Skin epidermis (tissue), 12 donors: ENCODE results near the gene EPHA6.
"Not testable (repeated sequence)": the region's sequence is repeated elsewhere in the genome, so short reads cannot be mapped to it uniquely, and the experiment has no call there.

ENCODE experiments used
- H3K27ac ChIP-seq, 21 experiments: fragments of 200-600 bp; sonication (generic) in 11 of 21; one replicate each; pipeline ENCODE4 v1.5.0; 2020; ENCODE audit warnings: mild to moderate bottlenecking in 3 of 21, inconsistent platforms in 2 of 21, moderate library complexity in 2 of 21
- H3K4me3 ChIP-seq, 7 experiments: fragments of 200-600 bp; sonication (generic) in 2 of 7; one replicate each; pipeline ENCODE4 v1.5.0; 2020; ENCODE audit warnings: inconsistent platforms in 2 of 7, mild to moderate bottlenecking in 2 of 7, moderate library complexity in 1 of 7

Gene EPHA6

DNA sequence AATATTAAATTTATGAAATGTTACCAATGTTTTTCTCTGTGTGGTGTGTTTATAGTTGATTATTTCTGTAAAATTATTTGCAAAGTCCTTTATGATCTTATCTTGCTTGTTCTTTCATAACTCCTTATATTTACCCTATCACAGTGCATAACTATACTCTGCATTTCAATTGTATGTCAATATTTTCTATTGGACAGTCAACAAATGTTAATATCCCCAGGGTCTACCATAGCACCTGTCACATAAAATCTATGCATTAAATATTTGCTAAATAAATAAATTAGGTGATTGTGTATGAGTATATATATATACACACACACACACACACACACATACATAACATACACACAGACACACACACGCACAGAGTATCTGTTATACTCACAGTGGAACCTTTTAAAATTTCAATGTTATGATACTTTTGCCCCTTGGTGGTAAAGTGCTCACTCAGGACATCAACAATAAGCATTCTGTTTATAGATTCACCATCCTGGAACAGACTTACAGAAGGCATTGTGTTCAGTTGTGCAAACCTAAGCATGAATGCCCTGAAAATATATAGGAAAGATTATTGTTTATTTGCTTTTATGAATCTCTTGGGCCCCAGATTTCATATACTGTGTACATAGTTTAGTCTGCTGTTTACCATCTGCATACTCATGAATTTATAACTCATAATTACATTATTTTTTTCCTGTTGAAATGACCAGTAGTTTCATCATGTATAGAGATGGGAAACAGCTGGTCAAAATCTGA, 443.7 kb downstream of the EPHA6 start:
- H3K27ac ChIP-seq = no peak overlapping the region
- no peak overlapping the region for H3K4me3 ChIP-seq

DNA sequence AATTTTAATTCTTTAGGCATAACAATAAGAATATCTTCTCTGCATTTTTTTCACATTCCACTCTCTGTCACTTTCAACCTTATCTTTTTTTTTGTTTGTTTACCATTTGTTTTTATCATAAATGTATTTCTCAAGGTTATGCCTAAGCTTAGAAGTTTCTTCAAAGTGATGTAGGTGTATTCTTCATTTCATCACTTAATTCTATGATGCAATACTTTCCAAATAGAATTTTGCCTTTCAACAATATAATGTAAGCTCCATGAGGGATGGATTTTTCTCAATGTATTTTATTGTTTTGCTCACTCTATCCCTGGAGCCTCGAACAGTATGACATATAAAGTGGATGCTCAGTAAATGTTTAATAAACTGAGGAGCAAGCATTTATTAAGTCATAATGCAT, 444.9 kb downstream of the EPHA6 start:
- no peak overlapping the region for H3K4me3 ChIP-seq
- no peak overlapping the region for H3K27ac ChIP-seq

DNA sequence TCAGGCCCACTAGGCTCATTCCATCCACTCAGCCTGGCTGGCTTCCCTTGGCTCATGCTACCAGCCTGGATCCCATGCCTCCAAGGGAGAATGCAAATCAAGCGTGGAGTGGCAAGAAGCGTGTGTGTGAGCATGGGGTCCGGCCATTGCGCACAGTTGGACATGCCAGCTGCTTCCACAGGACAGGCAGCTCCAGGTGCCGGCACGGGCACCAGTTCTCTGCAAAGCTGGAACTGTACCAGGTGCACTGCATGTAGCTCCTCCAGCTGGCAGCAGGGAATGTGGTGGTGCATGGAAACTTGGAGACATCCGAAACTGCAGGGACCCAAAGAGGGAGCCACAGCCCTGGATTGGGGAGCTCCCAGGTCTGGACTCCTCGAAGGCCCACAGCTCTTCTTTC, 449.8 kb downstream of the EPHA6 start:
- Histone ChIP-seq H3K27ac (no peak overlapping the region), H3K4me3 (no peak overlapping the region)

DNA sequence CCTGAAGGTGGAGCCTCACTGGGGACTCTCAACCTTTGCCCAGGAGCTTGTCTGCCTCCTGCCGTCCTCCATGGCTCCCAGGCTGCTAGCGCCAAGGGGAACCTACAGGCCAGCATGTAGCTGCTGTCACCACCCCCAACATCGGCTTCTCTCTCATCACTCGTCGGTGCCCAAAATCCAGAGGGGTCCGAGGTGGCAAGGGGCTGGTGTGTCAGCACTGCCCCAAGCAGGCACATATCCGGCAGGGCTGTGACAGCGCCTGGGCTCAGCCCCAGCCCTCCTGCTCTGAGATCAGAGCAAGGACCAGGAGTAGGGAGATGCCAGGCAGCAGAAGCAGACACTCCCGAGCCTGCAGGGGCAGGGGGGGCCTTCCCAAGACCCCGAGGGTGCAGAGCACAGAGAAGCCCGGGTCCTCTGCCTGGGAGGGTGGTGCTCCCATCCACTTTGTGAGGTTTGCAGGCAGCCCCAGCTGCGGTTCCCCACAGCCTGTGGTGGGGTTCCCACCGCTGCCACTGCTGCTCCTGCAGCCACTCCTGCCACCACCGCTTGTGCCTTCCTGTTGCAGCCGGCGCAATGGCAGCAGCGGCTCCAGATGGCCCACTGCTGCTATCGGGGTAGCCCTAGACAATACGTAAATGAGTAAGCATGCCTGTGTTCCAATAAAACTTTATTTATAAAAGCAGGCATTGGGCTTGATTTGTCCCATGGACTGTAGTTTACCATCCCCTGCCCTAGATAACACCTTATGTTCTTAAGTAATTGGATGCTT, 451.0 kb downstream of the EPHA6 start:
- no peak overlapping the region for H3K4me3 ChIP-seq

DNA sequence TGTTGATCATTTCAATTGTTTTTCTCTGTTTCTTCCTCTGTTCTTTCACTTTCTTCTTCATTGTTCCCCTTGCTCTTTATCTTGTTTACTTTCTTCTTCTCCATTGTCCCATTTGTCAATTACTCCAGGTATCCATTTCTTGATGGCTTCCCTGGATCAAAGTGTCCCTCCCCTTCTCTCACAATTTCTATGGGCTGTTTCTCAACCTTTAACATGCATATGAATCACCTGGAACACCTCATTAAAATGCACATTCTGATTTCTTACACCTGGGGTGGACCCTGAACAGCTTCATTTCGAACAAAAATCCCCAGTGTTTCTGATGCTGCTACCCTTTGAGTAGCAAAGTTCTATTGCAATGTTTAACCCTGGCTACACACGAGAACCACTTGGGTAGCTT, 454.8 kb downstream of the EPHA6 start:
- no peak overlapping the region for H3K27ac ChIP-seq

More for the DNA sequence above, 451.0 kb downstream of the EPHA6 start:
- H3K27ac ChIP-seq = no peak overlapping the region

DNA sequence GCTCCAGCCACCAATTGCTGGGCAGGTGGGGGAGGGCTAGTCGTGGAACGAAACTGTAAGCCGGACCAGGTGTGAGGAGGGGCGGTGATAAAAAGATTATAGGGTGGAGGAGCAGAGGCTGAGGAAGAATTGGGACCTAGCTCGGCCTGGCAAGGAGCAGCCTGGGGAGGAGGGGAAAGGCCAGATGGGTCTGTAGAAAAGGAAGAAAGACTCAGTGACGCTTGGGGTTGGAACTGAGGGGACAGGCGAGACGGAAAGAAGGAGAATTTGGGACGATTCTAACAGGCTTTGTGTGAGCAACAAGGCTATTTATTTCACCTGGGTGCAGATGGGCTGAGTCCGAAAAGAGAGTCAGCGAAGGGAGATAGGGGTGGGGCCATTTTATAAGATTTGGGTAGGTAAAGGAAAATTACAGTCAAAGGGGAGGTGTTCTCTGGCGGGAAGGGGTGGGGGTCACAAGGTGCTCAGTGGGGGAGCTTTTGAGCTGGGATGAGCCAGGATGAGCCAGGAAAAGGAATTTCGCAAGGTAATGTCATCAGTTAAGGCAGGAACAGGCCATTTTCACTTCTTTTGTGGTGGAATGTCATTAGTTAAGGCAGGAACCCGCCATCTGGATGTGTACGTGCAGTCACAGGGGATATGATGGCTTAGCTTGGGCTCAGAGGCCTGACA, 462.6 kb downstream of the EPHA6 start:
- not testable (repeated sequence) for H3K27ac ChIP-seq

More for the DNA sequence above, 454.8 kb downstream of the EPHA6 start:
- H3K4me3 ChIP-seq = no peak overlapping the region

DNA sequence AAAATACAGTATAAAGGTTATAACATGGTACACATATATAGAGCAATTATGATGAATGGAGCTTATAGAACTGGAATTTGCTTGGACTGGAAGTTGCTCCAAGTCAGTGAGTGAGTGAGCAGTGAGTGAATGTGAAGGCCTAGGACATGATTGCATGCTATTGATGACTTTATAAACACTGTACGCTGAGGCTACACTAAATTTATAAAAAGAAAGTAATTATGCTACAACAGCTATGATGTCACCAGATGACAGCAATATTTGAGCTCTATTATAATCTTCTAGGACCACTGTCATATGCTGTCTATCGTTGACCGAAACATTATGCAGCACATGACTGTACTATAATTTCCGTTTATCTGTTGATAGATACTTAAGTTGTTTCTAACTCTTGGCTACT, 463.3 kb downstream of the EPHA6 start:
- Histone ChIP-seq H3K4me3 (no peak overlapping the region), H3K27ac (no peak overlapping the region)

More for the DNA sequence above, 462.6 kb downstream of the EPHA6 start:
- not testable (repeated sequence) for H3K4me3 ChIP-seq

DNA sequence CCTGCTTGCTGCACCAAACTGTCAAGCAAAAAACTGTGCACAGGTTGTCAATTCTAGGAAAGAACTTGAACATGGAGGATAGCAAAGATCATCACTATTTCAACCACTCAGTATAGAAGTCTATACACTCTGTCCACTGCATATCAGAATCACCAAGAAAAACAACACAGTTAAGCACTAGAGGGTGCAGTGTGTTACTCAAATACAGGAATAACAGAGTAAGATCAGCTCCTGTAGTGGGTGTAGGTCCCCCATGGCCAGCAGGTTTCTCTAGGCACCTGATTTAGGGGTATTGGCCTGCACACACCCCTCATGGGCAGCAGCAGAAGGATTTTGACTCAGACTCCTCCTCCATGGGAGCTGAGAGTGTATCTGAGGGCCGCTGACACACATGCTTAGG, 464.1 kb downstream of the EPHA6 start:
- Histone ChIP-seq H3K27ac (no peak overlapping the region), H3K4me3 (no peak overlapping the region)

DNA sequence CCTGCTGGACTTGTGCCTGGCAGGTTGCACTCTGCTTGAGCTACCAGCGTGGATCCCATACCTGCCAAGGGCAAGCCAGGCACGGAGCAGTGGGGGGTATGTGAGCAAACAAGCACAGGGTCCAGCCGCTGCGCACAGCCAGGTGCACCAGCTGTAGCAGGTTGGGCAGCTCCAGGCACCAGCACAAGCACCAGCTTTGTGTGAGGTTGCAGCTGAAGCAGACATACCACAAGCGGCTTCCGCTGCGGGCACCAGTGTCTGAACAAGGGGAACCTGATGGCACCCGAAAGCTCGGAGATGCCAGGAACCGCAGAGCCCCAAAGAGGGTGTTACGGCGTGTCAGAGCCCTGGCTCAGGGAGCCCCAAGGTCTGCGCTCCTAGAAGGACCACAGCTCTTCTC, 477.5 kb downstream of the EPHA6 start:
- no peak overlapping the region for H3K4me3 ChIP-seq
- no peak overlapping the region for H3K27ac ChIP-seq

DNA sequence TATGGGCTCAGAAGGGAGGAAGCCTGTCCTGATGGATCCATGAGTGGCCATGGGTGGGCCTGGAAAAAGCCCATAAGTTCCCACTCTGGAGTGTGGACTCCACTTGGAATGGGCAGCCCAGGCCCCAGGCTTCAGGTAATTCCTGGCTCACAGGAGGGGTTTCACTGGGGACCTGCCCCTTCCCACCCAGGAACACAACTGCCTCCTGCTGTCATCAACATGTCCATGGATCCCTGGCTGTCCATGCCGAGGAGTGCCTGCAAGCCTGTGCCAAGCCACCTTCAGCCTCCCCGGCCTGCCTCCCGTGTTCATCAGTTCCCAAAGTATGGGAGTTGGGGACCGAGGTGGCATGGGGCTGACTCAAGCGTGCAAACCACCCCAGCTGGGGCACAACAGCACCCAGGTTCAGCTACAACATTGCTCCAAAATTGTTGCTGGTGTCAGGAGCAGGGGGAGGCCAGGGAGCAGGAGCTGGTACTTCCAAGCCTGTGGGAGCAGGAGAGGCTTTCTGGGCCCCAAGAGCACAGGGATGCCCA, 479.3 kb downstream of the EPHA6 start:
- H3K27ac ChIP-seq = no peak overlapping the region

DNA sequence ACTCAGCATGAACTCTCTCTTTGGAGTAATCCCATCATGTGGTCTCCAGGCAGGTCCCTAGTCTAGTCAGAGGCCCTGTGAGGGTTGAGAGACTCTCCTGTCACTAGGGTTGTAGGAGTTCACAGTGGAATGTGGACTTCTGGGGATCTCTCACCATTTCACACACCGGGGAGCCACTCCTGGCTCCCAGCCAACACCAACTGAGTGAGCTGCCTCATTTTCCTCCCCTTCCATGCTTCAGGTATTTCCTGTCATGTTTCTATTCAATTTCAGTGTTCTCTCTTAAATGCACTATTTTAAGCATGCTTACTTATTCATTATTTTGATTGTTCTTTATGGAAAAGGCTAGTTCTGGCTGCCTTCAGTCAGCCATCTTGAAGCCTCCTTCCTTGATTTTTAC, 482.6 kb downstream of the EPHA6 start:
- Histone ChIP-seq H3K27ac (no peak overlapping the region), H3K4me3 (no peak overlapping the region)

More for the DNA sequence above, 479.3 kb downstream of the EPHA6 start:
- H3K4me3 ChIP-seq = no peak overlapping the region

DNA sequence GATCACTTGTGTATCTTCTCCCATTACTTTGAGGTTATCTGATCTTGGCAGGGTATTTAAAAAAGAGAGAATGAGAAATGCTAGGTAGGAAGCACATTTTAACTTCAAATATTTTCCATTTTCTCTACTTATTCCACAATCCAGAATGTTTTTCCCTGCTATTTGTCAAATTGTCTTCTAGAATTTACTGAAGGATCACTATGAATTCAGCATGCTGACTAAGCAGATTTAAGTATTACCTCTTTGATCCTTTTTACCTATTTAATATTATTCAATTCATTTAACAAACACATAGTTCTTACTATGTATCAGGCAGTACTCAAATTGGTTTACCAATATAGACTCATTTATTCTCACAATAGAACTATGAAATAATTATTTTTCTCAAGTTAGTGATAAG, 486.7 kb downstream of the EPHA6 start:
- no peak overlapping the region for H3K27ac ChIP-seq

DNA sequence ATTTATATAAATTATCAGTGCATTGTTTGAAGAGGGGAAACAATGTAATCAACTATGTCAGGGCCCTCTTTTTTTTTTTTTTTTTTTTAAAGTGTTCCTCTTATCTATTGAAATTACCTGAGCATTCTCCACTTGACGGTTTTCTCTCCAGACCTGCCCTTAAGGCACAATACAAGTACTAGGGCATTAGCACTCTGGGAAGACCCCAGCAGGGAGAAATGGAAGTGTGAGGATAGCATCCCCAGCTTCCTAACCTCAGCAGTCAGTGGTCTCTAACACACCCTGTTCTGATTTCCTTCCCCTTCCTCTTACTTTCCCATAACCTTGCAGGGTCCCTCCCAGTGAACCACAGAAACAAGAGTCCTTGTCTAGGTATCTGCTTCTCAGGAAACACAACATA, 491.8 kb downstream of the EPHA6 start:
- Histone ChIP-seq H3K4me3 (no peak overlapping the region), H3K27ac (no peak overlapping the region)

More for the DNA sequence above, 486.7 kb downstream of the EPHA6 start:
- H3K4me3 ChIP-seq = no peak overlapping the region

DNA sequence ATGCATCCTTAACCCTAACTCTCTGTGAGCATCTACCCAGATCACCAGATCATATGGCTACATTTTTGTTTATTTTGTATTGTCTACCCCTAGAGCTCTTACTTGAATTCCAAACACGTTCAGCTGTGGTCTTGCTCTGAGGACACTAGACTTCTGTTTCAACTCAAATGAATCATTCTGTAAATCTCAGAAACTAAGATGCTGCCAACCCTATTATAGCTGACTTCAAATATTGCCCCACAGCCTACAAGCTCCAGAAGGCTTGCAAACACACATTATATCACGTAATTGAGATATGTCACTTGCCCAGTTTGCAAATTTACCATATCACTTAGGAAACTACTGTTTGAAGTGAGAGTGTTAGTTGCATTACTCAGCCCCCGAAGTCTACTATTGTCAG, 524.0 kb downstream of the EPHA6 start:
- no peak overlapping the region for H3K27ac ChIP-seq

DNA sequence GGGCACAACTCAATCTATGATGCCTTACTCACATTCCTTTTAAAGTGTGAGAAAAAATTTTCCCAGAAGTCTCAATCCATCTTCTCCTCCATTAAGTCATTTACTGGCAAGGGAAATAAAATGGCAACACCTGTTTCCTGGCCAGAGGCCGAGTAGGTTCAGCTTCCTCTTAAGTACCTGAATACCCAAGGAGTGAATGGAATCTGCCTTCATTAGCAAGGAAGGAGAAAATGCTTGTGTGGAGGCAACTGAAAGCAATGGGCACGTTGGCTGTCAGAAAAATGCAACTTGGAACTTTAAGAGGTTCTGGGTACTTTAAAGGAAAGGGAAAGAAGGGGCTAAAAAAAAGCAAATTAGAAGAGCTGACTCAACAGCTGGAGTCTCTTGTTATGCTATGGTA, 526.5 kb downstream of the EPHA6 start:
- no peak overlapping the region for H3K4me3 ChIP-seq
- no peak overlapping the region for H3K27ac ChIP-seq

More for the DNA sequence above, 524.0 kb downstream of the EPHA6 start:
- H3K4me3 ChIP-seq = no peak overlapping the region

DNA sequence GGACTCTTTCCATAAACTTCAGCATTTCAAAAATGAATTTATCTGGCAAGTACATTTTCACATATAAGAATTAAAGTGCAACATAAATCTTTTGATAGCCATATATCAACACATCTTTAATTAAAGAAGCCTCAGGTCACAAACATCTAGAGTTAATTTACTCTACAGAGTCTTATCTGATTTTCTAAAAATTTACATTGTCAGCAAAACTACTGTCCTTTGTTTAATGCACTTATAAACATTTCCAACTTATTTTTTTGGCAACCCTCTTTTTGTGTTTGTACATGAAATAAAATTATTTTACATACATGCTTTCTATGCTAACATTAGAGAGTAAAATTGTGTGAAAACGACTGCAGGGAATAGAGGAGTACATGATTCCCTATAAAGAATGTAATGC, 533.4 kb downstream of the EPHA6 start:
- H3K4me3 ChIP-seq = no peak overlapping the region
- H3K27ac ChIP-seq = no peak overlapping the region

DNA sequence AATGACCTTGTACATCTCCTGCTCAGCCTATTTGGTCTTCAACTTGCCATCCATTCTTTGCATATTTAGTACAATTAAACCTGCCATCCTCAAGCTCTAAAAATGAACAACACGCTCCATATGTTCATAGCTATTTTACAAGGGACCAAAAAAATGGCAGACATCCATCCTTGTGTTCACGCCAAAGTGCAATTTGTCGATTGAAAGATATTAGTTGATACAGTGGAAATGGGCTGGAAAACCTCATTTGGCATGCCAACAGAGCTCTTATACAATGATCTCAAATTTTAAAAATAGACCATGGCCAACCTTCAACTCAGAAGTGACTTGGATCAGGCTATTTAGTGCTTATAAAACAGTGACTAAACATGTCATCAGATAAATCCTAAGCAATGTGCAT, 536.6 kb downstream of the EPHA6 start:
- H3K27ac ChIP-seq = no peak overlapping the region
- no peak overlapping the region for H3K4me3 ChIP-seq

DNA sequence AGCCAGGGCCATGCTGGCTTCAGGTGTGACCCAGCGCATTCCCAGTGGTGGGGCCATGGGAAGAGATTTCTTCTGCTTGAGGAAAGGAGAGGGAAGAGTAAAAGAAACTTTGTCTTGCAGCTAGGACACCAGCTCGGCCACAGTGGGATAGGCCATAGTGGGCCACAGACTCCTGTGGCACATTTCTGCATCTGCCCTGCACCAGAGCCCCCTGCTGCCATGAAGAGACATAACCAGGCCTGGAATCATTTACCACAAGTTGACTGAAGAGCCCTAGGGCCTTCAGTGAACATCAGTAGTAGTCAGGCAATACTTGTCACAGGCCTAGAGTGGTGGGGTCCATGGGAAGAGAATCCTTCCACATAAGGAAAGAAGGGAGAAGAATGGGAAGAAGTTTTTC, 538.8 kb downstream of the EPHA6 start:
- no peak overlapping the region for H3K4me3 ChIP-seq
- no peak overlapping the region for H3K27ac ChIP-seq

DNA sequence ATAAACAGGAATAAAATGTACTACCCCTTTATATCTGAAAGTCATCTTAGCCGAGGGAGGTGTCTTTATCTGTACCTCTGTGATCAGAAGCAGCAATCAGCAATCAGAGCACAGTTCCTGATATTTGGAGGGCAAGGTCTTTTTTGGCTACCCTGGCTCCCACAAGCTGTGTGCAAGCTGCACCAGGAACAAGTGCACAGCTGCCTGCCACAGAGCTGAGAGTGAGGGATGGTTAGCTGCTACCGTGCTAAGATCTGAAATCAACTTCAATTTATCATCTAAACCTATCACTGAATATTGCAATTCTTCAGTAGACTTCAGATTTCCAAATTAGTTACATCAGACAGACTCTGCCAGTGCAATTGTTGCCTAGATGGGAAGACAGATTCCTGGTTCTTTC, 545.6 kb downstream of the EPHA6 start:
- Histone ChIP-seq H3K27ac (no peak overlapping the region), H3K4me3 (no peak overlapping the region)

DNA sequence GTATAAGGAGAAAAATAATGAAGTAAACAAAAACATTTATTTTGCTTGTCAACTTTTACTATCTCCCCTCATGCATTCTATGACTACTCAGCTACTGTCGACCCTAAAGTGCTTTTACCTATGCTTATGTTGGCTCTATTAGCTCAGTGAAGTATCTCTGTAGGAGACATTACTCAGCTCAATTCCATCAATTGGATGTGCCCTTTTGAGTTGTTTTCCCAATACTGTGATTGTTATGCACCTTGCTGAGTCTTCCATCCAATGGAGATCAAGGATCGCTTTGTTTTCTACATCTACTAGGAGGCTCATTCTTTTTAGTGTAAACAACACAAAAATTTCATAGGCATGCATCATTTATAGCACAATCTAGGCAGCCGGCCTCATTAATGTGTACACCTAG, 546.4 kb downstream of the EPHA6 start:
- Histone ChIP-seq H3K4me3 (no peak overlapping the region), H3K27ac (no peak overlapping the region)

DNA sequence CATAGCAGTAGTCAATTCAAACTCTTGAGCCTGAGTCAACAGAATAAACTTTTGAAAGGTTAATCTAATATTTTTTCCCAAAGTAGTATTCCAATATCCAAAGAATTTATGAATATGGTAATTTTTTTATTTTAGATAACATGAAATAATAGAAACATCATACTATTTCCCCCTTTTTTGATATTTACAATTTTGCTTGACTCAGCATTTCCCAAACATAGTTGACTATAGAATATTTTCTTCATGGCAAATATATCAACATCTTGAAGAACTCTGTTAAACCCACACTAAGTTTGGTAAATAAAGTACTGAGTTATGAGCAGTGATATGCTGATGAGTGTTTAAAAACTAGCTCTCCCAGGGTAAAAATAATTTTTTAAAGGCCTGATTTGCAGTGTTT, 570.2 kb downstream of the EPHA6 start:
- no peak overlapping the region for H3K4me3 ChIP-seq
- no peak overlapping the region for H3K27ac ChIP-seq
